SK-N-SH (cell line): ENCODE results near the gene JOSD1.

Experiments
- CTCF ChIP-seq: fragments of 200-600 bp; sonication (generic); IDR thresholded peaks from 2 replicates; pipeline ENCODE4 v1.6.1; 2017; ENCODE audit warnings: antibody characterized with exemption, mild to moderate bottlenecking, moderate library complexity
- EP300 ChIP-seq, 2 experiments: IDR thresholded peaks; 2 replicates each; pipeline versions ENCODE4 v1.4.0 to v1.6.1; 2012; ENCODE audit warnings: borderline replicate concordance in 1 of 2, low read depth in 1 of 2, low read length in 1 of 2
- NRF1 ChIP-seq: IDR thresholded peaks from 2 replicates; pipeline ENCODE4 v1.6.1; 2012; ENCODE audit warnings: low read depth, mild to moderate bottlenecking, low read length
- POLR2AphosphoS5 ChIP-seq: IDR thresholded peaks from 2 replicates; pipeline ENCODE4 v1.6.1; 2012; ENCODE audit warnings: low read depth, low read length

DNA sequence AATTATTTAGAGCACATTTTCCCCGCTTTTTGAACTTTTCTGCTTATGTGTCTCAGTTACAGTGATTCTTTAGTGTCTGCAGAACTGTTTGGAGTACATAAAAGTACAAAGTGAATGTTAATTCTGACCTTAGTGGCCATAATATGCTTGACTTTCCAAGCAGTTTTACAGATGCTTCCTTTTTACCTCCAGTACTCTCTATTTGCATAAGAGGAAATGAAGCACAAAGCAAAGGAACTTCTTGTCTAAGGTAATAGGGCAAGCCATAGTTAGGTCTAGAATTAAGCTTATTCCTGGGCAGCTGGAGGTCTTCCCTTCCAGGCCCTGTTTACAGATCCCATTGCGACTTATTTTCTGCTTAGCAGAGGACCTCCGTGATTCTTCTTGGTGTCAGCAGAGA lies 8.6 kb upstream of the JOSD1 start:
- TF ChIP-seq EP300 (IDR thresholded peaks at IDR 0.05; ENCODE audit: borderline replicate concordance in 1 of 2, low read depth in 1 of 2, low read length in 1 of 2) (no peak), POLR2AphosphoS5 (no peak), NRF1 (no peak), CTCF (no peak)
